Measurements from ENCODE around the gene TBC1D25.

TBC1D25 gene

DNA sequence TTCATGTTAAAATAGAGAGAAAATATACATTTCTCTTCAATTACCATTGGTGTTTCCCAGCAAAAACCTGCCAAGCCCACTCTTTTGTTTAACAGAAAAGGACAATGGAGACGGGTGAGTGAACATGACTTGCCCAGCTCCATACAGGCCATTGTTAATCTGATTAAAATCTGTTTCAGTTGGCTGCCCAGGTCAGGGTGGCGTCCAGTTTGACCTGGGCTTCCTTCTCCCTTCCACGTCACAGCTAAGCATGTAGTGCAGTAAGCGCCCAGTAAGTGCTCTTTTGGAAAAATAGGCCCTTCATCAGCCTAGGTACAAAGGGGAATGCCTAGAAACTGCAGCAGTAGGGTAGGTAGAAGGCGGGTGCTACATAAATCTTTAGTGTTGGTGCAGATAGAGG is 32.3 kb upstream of the TBC1D25 start (continued):
- no peak for TF ChIP-seq ZFP41 (tag by site-specific recombination; IDR thresholded peaks at IDR 0.05; ENCODE audit: borderline replicate concordance)
- no peak for TF ChIP-seq ZNF610 (tag by site-specific recombination; IDR thresholded peaks at IDR 0.05; ENCODE audit: borderline replicate concordance)

DNA sequence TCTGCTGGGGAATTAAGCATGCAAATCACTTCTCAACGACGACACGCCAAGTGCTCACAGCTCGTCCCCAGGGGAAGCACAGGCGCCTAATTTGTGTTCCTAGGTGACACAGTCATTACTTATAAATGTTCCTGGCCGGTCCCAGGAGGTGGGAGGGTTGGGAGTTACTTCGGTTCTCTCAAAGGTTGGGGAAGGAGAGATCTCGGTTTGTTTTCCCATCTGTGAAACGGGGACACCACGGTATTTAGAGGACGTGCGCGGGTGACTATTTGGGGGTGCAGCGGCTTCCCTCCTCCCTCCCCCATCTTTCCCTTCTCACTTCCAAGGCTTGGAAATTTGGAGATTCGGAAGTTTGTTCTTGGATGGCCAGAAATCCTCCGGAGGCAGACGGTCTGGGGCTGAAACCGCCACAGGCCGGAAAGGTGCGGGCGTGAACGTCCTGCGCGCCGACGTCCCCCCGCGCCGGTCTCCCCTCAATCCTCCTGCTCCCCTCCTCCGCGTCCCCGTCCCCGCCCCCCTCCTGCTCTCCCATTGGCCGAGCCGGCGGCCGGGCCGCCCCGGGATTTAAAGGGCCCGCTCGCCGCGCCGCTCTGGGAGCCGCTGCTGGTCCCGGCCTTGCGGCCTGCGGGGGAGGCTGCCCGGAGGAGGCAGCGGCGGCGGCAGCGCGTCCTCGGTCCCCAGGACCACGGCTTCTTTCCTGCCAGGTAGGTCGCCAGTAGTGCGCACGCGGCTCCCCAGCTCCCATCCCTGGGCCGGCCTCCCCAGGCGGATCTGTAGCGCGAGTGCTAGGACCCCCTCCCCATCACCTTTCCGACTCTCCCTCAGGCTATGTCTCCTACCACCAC is 30.9 kb upstream of the TBC1D25 start, which contains the start of gene PORCN:
TSS of gene PORCN (plus strand) at position 593 of the 845 bp plus-strand sequence. CDS start 829 bp downstream, outside the sequence.
- Histone ChIP-seq H3K4me3 (ENCODE audit: low read depth, low read length) (peak within 1 kb of the TSS; percentile 65), H3K27ac (ENCODE audit: extremely low read depth, low read depth, low read length) (no peak within 1 kb of the TSS; the same call in 1 of the 2 replicates), H3K36me3 (ENCODE audit: control insufficient read depth in 2 of 2, insufficient read depth in 1 of 2, low read length in 2 of 2) (peaks cover 0 to 11% of the 10 kb centered on the region in 2 experiments; a peak in 1 of 3 replicates), H3K4me1 (ENCODE audit: control insufficient read depth, insufficient read depth, low read length) (no peaks in the 10 kb centered on the region), H3K9me3 (ENCODE audit: control insufficient read depth, insufficient read depth, low read depth, low read length) (no peaks in the 10 kb centered on the region)
- POLR2A ChIA-PET, result no interaction called here
- CTCF ChIA-PET, result no interaction called here
- TF ChIP-seq GLIS2 (tag by site-specific recombination; IDR thresholded peaks at IDR 0.05), result 0 out of 2 replicates have a peak, but pooled peaks have one; percentile 39
- peak; percentile 25 for TF ChIP-seq EGR2 (tag by site-specific recombination; IDR thresholded peaks at IDR 0.05; ENCODE audit: low read depth)
- TF ChIP-seq KLF9 (tag by site-specific recombination; IDR thresholded peaks at IDR 0.05; ENCODE audit: low read depth), result peak; percentile 45; the same call in 1 of the 2 replicates
- TF ChIP-seq SP2 (tag by site-specific recombination; IDR thresholded peaks at IDR 0.05), result peak; percentile 68
- no peak for TF ChIP-seq ZNF16 (tag by site-specific recombination; IDR thresholded peaks at IDR 0.05; ENCODE audit: low read depth)
- TF ChIP-seq ZNF501 (tag by site-specific recombination; IDR thresholded peaks at IDR 0.05), result no peak
- TF ChIP-seq KLF16 (tag by site-specific recombination; IDR thresholded peaks at IDR 0.05), result no peak
- peak; percentile 80 for TF ChIP-seq IKZF3 (tag by site-specific recombination; IDR thresholded peaks at IDR 0.05)
- no peak for TF ChIP-seq ZNF510 (tag by site-specific recombination; IDR thresholded peaks at IDR 0.05; ENCODE audit: insufficient replicate concordance)
- TF ChIP-seq, protein P1, sequence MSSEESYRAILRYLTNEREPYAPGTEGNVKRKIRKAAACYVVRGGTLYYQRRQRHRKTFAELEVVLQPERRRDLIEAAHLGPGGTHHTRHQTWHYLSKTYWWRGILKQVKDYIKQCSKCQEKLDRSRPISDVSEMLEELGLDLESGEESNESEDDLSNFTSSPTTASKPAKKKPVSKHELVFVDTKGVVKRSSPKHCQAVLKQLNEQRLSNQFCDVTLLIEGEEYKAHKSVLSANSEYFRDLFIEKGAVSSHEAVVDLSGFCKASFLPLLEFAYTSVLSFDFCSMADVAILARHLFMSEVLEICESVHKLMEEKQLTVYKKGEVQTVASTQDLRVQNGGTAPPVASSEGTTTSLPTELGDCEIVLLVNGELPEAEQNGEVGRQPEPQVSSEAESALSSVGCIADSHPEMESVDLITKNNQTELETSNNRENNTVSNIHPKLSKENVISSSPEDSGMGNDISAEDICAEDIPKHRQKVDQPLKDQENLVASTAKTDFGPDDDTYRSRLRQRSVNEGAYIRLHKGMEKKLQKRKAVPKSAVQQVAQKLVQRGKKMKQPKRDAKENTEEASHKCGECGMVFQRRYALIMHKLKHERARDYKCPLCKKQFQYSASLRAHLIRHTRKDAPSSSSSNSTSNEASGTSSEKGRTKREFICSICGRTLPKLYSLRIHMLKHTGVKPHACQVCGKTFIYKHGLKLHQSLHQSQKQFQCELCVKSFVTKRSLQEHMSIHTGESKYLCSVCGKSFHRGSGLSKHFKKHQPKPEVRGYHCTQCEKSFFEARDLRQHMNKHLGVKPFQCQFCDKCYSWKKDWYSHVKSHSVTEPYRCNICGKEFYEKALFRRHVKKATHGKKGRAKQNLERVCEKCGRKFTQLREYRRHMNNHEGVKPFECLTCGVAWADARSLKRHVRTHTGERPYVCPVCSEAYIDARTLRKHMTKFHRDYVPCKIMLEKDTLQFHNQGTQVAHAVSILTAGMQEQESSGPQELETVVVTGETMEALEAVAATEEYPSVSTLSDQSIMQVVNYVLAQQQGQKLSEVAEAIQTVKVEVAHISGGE (tag by site-specific recombination; conservative IDR thresholded peaks at IDR 0.05; ENCODE audit: low read depth), result peak; percentile 91
- TF ChIP-seq ZIC2 (tag by site-specific recombination; IDR thresholded peaks at IDR 0.05), result no peak
- TF ChIP-seq ZFHX2 (tag by site-specific recombination; conservative IDR thresholded peaks at IDR 0.05), result peak; percentile 59
- TF ChIP-seq, protein P2, sequence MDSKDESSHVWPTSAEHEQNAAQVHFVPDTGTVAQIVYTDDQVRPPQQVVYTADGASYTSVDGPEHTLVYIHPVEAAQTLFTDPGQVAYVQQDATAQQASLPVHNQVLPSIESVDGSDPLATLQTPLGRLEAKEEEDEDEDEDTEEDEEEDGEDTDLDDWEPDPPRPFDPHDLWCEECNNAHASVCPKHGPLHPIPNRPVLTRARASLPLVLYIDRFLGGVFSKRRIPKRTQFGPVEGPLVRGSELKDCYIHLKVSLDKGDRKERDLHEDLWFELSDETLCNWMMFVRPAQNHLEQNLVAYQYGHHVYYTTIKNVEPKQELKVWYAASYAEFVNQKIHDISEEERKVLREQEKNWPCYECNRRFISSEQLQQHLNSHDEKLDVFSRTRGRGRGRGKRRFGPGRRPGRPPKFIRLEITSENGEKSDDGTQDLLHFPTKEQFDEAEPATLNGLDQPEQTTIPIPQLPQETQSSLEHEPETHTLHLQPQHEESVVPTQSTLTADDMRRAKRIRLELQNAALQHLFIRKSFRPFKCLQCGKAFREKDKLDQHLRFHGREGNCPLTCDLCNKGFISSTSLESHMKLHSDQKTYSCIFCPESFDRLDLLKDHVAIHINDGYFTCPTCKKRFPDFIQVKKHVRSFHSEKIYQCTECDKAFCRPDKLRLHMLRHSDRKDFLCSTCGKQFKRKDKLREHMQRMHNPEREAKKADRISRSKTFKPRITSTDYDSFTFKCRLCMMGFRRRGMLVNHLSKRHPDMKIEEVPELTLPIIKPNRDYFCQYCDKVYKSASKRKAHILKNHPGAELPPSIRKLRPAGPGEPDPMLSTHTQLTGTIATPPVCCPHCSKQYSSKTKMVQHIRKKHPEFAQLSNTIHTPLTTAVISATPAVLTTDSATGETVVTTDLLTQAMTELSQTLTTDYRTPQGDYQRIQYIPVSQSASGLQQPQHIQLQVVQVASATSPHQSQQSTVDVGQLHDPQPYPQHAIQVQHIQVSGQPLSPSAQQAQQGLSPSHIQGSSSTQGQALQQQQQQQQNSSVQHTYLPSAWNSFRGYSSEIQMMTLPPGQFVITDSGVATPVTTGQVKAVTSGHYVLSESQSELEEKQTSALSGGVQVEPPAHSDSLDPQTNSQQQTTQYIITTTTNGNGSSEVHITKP (tag by site-specific recombination; IDR thresholded peaks at IDR 0.05), result peak; percentile 38; the same call in 1 of the 2 replicates
- TF ChIP-seq ZNF335 (tag by site-specific recombination; conservative IDR thresholded peaks at IDR 0.05), result peak; percentile 61
- TF ChIP-seq TCF7L2 (IDR thresholded peaks at IDR 0.05; ENCODE audit: borderline replicate concordance, low read depth, low read length), result no peak
- peak; percentile 85 for TF ChIP-seq ZNF341 (tag by site-specific recombination; IDR thresholded peaks at IDR 0.05; ENCODE audit: low read depth)
- no peak for TF ChIP-seq ZNF223 (tag by site-specific recombination; IDR thresholded peaks at IDR 0.05)
- no peak for TF ChIP-seq ZNF140 (tag by site-specific recombination; IDR thresholded peaks at IDR 0.05)
- no peak for TF ChIP-seq ZSCAN16 (tag by site-specific recombination; IDR thresholded peaks at IDR 0.05)
- no peak for TF ChIP-seq ZNF394 (tag by site-specific recombination; IDR thresholded peaks at IDR 0.05; ENCODE audit: borderline replicate concordance)
- no peak for TF ChIP-seq MEIS1 (CRISPR knock-in tag; IDR thresholded peaks at IDR 0.05; ENCODE audit: borderline replicate concordance)
- TF ChIP-seq, protein P3, sequence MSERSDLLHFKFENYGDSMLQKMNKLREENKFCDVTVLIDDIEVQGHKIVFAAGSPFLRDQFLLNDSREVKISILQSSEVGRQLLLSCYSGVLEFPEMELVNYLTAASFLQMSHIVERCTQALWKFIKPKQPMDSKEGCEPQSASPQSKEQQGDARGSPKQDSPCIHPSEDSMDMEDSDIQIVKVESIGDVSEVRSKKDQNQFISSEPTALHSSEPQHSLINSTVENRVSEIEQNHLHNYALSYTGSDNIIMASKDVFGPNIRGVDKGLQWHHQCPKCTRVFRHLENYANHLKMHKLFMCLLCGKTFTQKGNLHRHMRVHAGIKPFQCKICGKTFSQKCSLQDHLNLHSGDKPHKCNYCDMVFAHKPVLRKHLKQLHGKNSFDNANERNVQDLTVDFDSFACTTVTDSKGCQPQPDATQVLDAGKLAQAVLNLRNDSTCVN (tag by site-specific recombination; optimal IDR thresholded peaks at IDR 0.05), result peak; percentile 74
- TF ChIP-seq ZNF132 (tag by site-specific recombination; IDR thresholded peaks at IDR 0.05; ENCODE audit: borderline replicate concordance), result no peak
- no peak for TF ChIP-seq ZNF791 (tag by site-specific recombination; IDR thresholded peaks at IDR 0.05)
- no peak for TF ChIP-seq ZNF423 (tag by site-specific recombination; IDR thresholded peaks at IDR 0.05)
